Tibial artery (tissue), 4 donors: ENCODE results near the gene GABBR2.

Experiments
- DNase-seq, 2 donors: peaks; one replicate each; pipeline ENCODE4 v3.0.0-alpha.2; 2019
- H3K27ac ChIP-seq, 2 donors: fragments of 200-600 bp; sonication (generic) in 1 of 2; 1 replicate in 1 of 2; 2 replicates in 1 of 2; pipeline ENCODE4 v1.5.1; 2018 to 2019; ENCODE audit warnings: mild to moderate bottlenecking in 1 of 2
- H3K27me3 ChIP-seq, 2 donors: fragments of 200-600 bp; sonication (generic) in 1 of 2; one replicate each; pipeline versions ENCODE4 v1.5.1 to v1.6.0; 2016 to 2019
- H3K36me3 ChIP-seq, 3 donors: fragments of 200-600 bp; sonication (generic) in 2 of 3; one replicate each; pipeline ENCODE4 v1.5.1; 2016 to 2019; ENCODE audit warnings: mild to moderate bottlenecking in 2 of 3
- H3K4me1 ChIP-seq, 4 donors: fragments of 200-600 bp; sonication (generic) in 2 of 4; 1 replicate in 3 of 4; 2 replicates in 1 of 4; pipeline ENCODE4 v1.5.1; 2016 to 2019
- H3K4me3 ChIP-seq, 2 donors: fragments of 200-600 bp; sonication (generic) in 1 of 2; 1 replicate in 1 of 2; 2 replicates in 1 of 2; pipeline ENCODE4 v1.5.1; 2018 to 2019; ENCODE audit warnings: mild to moderate bottlenecking in 2 of 2
- H3K9me3 ChIP-seq, 3 donors: fragments of 200-600 bp; sonication (generic) in 1 of 3; one replicate each; pipeline ENCODE4 v1.5.1; 2016 to 2019
- CTCF ChIP-seq, 2 experiments: fragments of 200-600 bp in 1 of 2; fragments of 450-650 bp in 1 of 2; IDR thresholded peaks; one replicate each; pipeline ENCODE4 v1.5.1; 2017 to 2019; ENCODE audit warnings: antibody characterized with exemption in 2 of 2, mild to moderate bottlenecking in 1 of 2, moderate library complexity in 1 of 2
- intact Hi-C: fragments of 100-400 bp; cut with DNase I; formaldehyde crosslinking; loops from one replicate; pipeline ENCODE4 v1.15.0; 2023; ENCODE audit warnings: low total_unique reads

The GABBR2 gene

GRCh38 chr9:98610211-98610610, 98.5 kb downstream of the GABBR2 start:
- no peak for DNase-seq
- no peaks in the 10 kb centered on the region for H3K36me3 ChIP-seq
- H3K4me1 ChIP-seq = no peaks in the 10 kb centered on the region
- no peaks in the 10 kb centered on the region for H3K9me3 ChIP-seq
- H3K27me3 ChIP-seq = peaks cover 0 to 6% of the 10 kb centered on the region in 2 donors
- intact Hi-C loops = no loop called here
- no peak overlapping the region for H3K4me3 ChIP-seq
- no peak overlapping the region for H3K27ac ChIP-seq
- TF ChIP-seq CTCF (IDR thresholded peaks at IDR 0.05) = no peak

GRCh38 chr9:98609646-98610045, 99.1 kb downstream of the GABBR2 start:
- TF ChIP-seq CTCF (IDR thresholded peaks at IDR 0.05) = no peak
- Histone ChIP-seq H3K4me1 (no peaks in the 10 kb centered on the region), H3K4me3 (no peak overlapping the region), H3K36me3 (no peaks in the 10 kb centered on the region), H3K9me3 (no peaks in the 10 kb centered on the region), H3K27ac (no peak overlapping the region), H3K27me3 (peaks cover 0 to 6% of the 10 kb centered on the region in 2 donors)
- no peak for DNase-seq
- intact Hi-C loops = no loop called here

GRCh38 chr9:98607787-98608186, 100.9 kb downstream of the GABBR2 start:
- H3K9me3 ChIP-seq = no peaks in the 10 kb centered on the region
- TF ChIP-seq CTCF (IDR thresholded peaks at IDR 0.05) = no peak
- no peak overlapping the region for H3K4me3 ChIP-seq
- DNase-seq = no peak
- H3K27ac ChIP-seq = no peak overlapping the region
- H3K27me3 ChIP-seq = peaks cover 0 to 6% of the 10 kb centered on the region in 2 donors
- no peaks in the 10 kb centered on the region for H3K36me3 ChIP-seq
- H3K4me1 ChIP-seq = no peaks in the 10 kb centered on the region
- intact Hi-C loops = no loop called here

GRCh38 chr9:98607152-98607551, 101.6 kb downstream of the GABBR2 start:
- no peak for DNase-seq
- no peaks in the 10 kb centered on the region for H3K9me3 ChIP-seq
- no peaks in the 10 kb centered on the region for H3K4me1 ChIP-seq
- H3K27me3 ChIP-seq = peaks cover 0 to 6% of the 10 kb centered on the region in 2 donors
- no peaks in the 10 kb centered on the region for H3K36me3 ChIP-seq
- intact Hi-C loops = no loop called here
- H3K4me3 ChIP-seq = no peak overlapping the region
- no peak for TF ChIP-seq CTCF (IDR thresholded peaks at IDR 0.05)
- H3K27ac ChIP-seq = no peak overlapping the region

- intact Hi-C loops = no loop called here
- Histone ChIP-seq H3K36me3 (no peaks in the 10 kb centered on the region), H3K4me1 (no peaks in the 10 kb centered on the region), H3K9me3 (no peaks in the 10 kb centered on the region), H3K27ac (no peak overlapping the region), H3K27me3 (peaks cover 0 to 6% of the 10 kb centered on the region in 2 donors), H3K4me3 (no peak overlapping the region)
- no peak for TF ChIP-seq CTCF (IDR thresholded peaks at IDR 0.05)
- DNase-seq = no peak
Observed at GRCh38 chr9:98606730-98607129, 102.0 kb downstream of the GABBR2 start.

GRCh38 chr9:98605116-98605515, 103.6 kb downstream of the GABBR2 start:
- intact Hi-C loops = no loop called here
- DNase-seq = no peak

More at GRCh38 chr9:98605116-98605515, 103.6 kb downstream of the GABBR2 start:
- no peak for TF ChIP-seq CTCF (IDR thresholded peaks at IDR 0.05)
- Histone ChIP-seq H3K4me3 (no peak overlapping the region), H3K27me3 (peaks cover 0 to 6% of the 10 kb centered on the region in 2 donors), H3K36me3 (no peaks in the 10 kb centered on the region), H3K4me1 (no peaks in the 10 kb centered on the region), H3K9me3 (no peaks in the 10 kb centered on the region), H3K27ac (no peak overlapping the region)
